HG02588 (cell line): ENCODE measurements around the gene PAPSS2.
"Not testable (repeated sequence)": the region's sequence is repeated elsewhere in the genome, so short reads cannot be mapped to it uniquely, and the experiment has no call there.

Experiments used
- ATAC-seq: cut with Tn5 transposase; IDR thresholded peaks from one replicate; pipeline ENCODE4 v1.9.1; 2021; ENCODE audit warnings: mild to moderate bottlenecking, moderate library complexity; ENCODE audit not compliant: unreplicated experiment

PAPSS2 gene

GRCh38 chr10:87742992-87743610 lies 83.4 kb downstream of the PAPSS2 start:
- not testable (repeated sequence) for ATAC-seq

- ATAC-seq, result no peak
These were observed 84.9 kb downstream of the PAPSS2 start for GRCh38 chr10:87744606-87745005.

GRCh38 chr10:87746911-87747310 lies 87.2 kb downstream of the PAPSS2 start:
- no peak for ATAC-seq

GRCh38 chr10:87748244-87748643 lies 88.6 kb downstream of the PAPSS2 start:
- ATAC-seq, result not testable (repeated sequence)

- no peak for ATAC-seq
These were observed 90.5 kb downstream of the PAPSS2 start for GRCh38 chr10:87750001-87750671.

GRCh38 chr10:87750817-87751216 lies 91.1 kb downstream of the PAPSS2 start:
- peak; percentile 54 for ATAC-seq

- ATAC-seq, result no peak
These were observed 91.6 kb downstream of the PAPSS2 start for GRCh38 chr10:87751274-87751673.

- ATAC-seq, result no peak
These were observed 92.9 kb downstream of the PAPSS2 start for GRCh38 chr10:87752566-87752965.

- no peak for ATAC-seq
These were observed 94.6 kb downstream of the PAPSS2 start for GRCh38 chr10:87753995-87754866.

- ATAC-seq, result no peak
These were observed 98.0 kb downstream of the PAPSS2 start for GRCh38 chr10:87757685-87758084.

GRCh38 chr10:87759551-87759950 lies 99.9 kb downstream of the PAPSS2 start:
- no peak for ATAC-seq

GRCh38 chr10:87760195-87760905 lies 100.7 kb downstream of the PAPSS2 start:
- no peak for ATAC-seq

- ATAC-seq, result no peak
These were observed 101.5 kb downstream of the PAPSS2 start for GRCh38 chr10:87761153-87761552.

GRCh38 chr10:87761892-87762291 lies 102.2 kb downstream of the PAPSS2 start:
- peak; percentile 65 for ATAC-seq

- no peak for ATAC-seq
These were observed 103.6 kb downstream of the PAPSS2 start for GRCh38 chr10:87763086-87763861.

GRCh38 chr10:87764072-87764934 lies 104.6 kb downstream of the PAPSS2 start:
- ATAC-seq, result no peak

GRCh38 chr10:87765666-87766376 lies 106.1 kb downstream of the PAPSS2 start:
- ATAC-seq, result no peak

- no peak for ATAC-seq
These were observed 107.6 kb downstream of the PAPSS2 start for GRCh38 chr10:87767253-87767652.
